Esophagus muscularis mucosa (tissue), 3 donors: ENCODE results near the gene CDH5.

Source experiments
- POLR2A ChIP-seq: fragments of 450-650 bp; IDR thresholded peaks from one replicate; pipeline ENCODE4 v1.6.1; 2017; ENCODE audit warnings: antibody characterized with exemption, moderate library complexity, mild to moderate bottlenecking, low read depth
- TF ChIP-seq, protein P1 (sequence below), 3 experiments: fragments of 200-600 bp in 2 of 3; fragments of 450-650 bp in 1 of 3; sonication (generic) in 2 of 3; IDR thresholded peaks; one replicate each; pipeline ENCODE4 v1.5.1; 2017 to 2019; ENCODE audit warnings: antibody characterized with exemption in 3 of 3, mild to moderate bottlenecking in 2 of 3, moderate library complexity in 1 of 3

DNA sequence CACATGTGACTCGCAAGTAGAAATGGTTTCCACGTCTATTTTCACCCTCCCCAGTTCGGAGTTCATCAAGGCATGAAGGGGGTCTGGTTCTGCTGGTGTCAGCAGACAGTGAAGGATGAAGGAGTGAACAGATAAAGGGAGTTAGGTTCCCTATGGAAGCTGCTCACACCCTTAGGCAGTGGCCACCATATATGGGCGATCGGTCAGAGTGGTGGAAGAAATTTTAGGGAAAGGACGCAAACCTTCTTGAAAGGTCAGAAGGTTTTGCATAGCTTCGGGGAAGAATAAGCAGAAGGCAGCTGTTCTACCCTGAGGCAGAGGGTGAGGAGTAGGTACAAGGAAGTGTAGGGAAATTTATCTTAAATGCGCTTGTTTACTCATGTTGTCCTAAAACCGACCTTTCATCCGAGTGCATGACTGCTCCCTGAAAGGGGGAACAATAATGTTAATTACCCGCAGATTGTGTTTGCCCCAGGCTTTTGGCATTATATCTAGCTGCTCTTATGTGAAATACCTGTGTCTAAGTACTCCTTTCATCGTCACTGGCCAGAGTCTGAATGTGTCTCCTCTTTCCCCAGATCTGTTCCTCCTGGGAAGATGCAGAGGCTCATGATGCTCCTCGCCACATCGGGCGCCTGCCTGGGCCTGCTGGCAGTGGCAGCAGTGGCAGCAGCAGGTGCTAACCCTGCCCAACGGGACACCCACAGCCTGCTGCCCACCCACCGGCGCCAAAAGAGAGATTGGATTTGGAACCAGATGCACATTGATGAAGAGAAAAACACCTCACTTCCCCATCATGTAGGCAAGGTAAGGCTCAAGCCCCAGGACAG, 12.5 kb downstream of the CDH5 start:
- TF ChIP-seq, protein P1, sequence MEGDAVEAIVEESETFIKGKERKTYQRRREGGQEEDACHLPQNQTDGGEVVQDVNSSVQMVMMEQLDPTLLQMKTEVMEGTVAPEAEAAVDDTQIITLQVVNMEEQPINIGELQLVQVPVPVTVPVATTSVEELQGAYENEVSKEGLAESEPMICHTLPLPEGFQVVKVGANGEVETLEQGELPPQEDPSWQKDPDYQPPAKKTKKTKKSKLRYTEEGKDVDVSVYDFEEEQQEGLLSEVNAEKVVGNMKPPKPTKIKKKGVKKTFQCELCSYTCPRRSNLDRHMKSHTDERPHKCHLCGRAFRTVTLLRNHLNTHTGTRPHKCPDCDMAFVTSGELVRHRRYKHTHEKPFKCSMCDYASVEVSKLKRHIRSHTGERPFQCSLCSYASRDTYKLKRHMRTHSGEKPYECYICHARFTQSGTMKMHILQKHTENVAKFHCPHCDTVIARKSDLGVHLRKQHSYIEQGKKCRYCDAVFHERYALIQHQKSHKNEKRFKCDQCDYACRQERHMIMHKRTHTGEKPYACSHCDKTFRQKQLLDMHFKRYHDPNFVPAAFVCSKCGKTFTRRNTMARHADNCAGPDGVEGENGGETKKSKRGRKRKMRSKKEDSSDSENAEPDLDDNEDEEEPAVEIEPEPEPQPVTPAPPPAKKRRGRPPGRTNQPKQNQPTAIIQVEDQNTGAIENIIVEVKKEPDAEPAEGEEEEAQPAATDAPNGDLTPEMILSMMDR (IDR thresholded peaks at IDR 0.05) = no peak
- TF ChIP-seq POLR2A = no peak
